RWPE2 (cell line): ENCODE results near the gene ENTPD2.

Experiments
- ATAC-seq: fragments of 200-7000 bp; cut with Tn5 transposase; 3 replicates; pipeline ENCODE4 v1.9.1; 2021; ENCODE audit warnings: low read depth
- DNase-seq: peaks from one replicate; pipeline ENCODE4 v3.0.0-alpha.2; 2020; ENCODE audit warnings: low spot score
- H3K27ac ChIP-seq: fragments of 450-650 bp; 2 replicates; pipeline ENCODE4 v1.5.1; 2017; ENCODE audit warnings: mild to moderate bottlenecking; ENCODE audit not compliant: poor library complexity, severe bottlenecking
- H3K27me3 ChIP-seq: fragments of 250-450 bp; sonication (Bioruptor Pico); 2 replicates; pipeline ENCODE4 v1.5.1; 2021; ENCODE audit warnings: mild to moderate bottlenecking, moderate library complexity; ENCODE audit not compliant: insufficient read depth, poor library complexity, severe bottlenecking
- H3K36me3 ChIP-seq: fragments of 250-450 bp; sonication (Bioruptor Pico); 2 replicates; pipeline ENCODE4 v1.5.1; 2020; ENCODE audit warnings: low read depth, mild to moderate bottlenecking, moderate library complexity
- H3K4me1 ChIP-seq: fragments of 250-450 bp; sonication (Bioruptor Pico); 2 replicates; pipeline ENCODE4 v1.5.1; 2021; ENCODE audit warnings: mild to moderate bottlenecking, moderate library complexity; ENCODE audit not compliant: insufficient read depth, poor library complexity, severe bottlenecking
- H3K4me3 ChIP-seq: fragments of 250-450 bp; sonication (Bioruptor Pico); 2 replicates; pipeline ENCODE4 v1.5.1; 2021; ENCODE audit warnings: mild to moderate bottlenecking, moderate library complexity; ENCODE audit not compliant: severe bottlenecking
- H3K9me3 ChIP-seq: fragments of 250-450 bp; sonication (Bioruptor Pico); 2 replicates; pipeline ENCODE4 v1.5.1; 2021; ENCODE audit warnings: mild to moderate bottlenecking, moderate library complexity; ENCODE audit not compliant: severe bottlenecking
- CTCF ChIP-seq: fragments of 450-650 bp; IDR thresholded peaks from one replicate; pipeline ENCODE4 v1.5.1; 2017; ENCODE audit warnings: mild to moderate bottlenecking, moderate library complexity; ENCODE audit not compliant: poor library complexity, severe bottlenecking

Gene ENTPD2

DNA sequence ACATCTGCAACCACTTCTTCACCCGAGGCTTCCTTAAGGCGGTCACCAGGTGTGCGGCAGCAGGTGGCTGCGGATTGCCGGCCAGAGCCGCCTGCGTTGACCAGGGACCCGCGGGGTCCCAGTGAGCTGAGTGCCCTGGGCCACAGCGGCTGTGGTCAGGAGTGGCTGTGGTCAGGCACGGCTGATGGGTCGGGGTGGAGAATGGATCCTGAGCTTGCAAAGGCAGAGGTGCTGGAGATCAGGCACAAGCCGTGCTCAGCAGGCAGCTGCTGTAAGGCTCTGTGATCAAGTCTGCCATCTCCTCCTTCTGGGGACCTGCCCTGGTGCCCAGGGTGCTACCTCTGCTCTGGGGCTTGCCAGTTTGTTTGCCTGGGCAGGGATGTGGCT, 25.5 kb upstream of the ENTPD2 start:
- no peak for DNase-seq
- ATAC-seq, result no peak
- no peaks in the 10 kb centered on the region for H3K27me3 ChIP-seq
- peaks cover 15% of the 10 kb centered on the region for H3K4me1 ChIP-seq
- H3K36me3 ChIP-seq, result peaks cover 12% of the 10 kb centered on the region; the same call in 1 of the 2 replicates
- H3K4me3 ChIP-seq, result no peak overlapping the region
- no peak overlapping the region for H3K27ac ChIP-seq
- H3K9me3 ChIP-seq, result no peaks in the 10 kb centered on the region
- no peak for TF ChIP-seq CTCF

- no peak for DNase-seq
- Histone ChIP-seq H3K9me3 (no peaks in the 10 kb centered on the region), H3K4me3 (peak overlapping the region; percentile 61)
Observed at GRCh38 chr9:137078701-137079400, 25.0 kb upstream of the ENTPD2 start.

DNA sequence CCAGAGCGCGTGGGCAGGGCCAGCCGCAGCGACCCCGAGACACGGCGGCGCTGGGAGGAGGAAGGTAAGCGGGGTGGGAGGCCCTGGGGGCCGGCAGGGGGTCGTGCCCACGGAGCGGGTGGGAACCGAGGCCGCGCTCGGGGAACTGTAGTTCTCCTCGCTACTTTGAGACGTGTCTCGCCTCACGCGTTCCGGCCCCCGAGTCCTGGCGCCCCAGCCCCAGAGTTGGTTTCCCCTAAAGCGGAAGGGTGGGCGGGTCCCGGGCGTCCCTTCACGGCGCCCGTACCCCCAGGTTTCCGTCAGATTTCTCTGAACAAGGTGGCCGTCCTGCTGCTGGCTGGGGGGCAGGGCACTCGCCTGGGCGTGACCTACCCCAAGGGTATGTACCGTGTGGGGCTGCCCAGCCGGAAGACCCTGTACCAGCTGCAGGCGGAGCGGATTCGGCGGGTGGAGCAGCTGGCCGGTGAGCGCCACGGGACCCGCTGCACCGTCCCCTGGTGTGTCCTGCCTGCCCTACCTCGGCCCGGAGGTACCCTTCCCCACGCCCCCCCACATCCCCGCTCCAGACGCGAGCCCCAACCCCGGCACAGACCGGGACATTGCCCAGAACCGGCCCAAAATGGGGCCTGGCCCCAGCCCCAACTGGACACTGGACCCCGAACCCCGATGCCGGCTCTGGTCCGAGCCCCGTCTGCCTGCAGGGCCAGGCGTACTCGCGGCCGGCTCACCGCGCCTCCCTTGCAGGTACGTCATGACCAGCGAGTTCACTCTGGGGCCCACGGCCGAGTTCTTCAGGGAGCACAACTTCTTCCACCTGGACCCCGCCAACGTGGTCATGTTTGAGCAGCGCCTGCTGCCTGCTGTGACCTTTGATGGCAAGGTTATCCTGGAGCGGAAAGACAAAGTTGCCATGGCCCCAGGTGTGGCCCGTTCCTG, 24.2 kb upstream of the ENTPD2 start:
- H3K4me1 ChIP-seq, result peaks cover under 1% of the 10 kb centered on the region
- H3K9me3 ChIP-seq, result no peaks in the 10 kb centered on the region
- peak overlapping the region; percentile 39 for H3K27ac ChIP-seq
- ATAC-seq, result peak; percentile 22; the same call in 2 of the 3 replicates
- peak; percentile 65 for DNase-seq
- no peaks in the 10 kb centered on the region for H3K27me3 ChIP-seq
- H3K4me3 ChIP-seq, result peak overlapping the region; percentile 61
- TF ChIP-seq CTCF, result no peak
- peaks cover 12% of the 10 kb centered on the region; the same call in 1 of the 2 replicates for H3K36me3 ChIP-seq

More at GRCh38 chr9:137078701-137079400, 25.0 kb upstream of the ENTPD2 start:
- no peak for ATAC-seq
- no peaks in the 10 kb centered on the region for H3K27me3 ChIP-seq
- peaks cover 9% of the 10 kb centered on the region for H3K4me1 ChIP-seq
- TF ChIP-seq CTCF, result no peak
- peaks cover 12% of the 10 kb centered on the region; the same call in 1 of the 2 replicates for H3K36me3 ChIP-seq
- no peak overlapping the region for H3K27ac ChIP-seq

DNA sequence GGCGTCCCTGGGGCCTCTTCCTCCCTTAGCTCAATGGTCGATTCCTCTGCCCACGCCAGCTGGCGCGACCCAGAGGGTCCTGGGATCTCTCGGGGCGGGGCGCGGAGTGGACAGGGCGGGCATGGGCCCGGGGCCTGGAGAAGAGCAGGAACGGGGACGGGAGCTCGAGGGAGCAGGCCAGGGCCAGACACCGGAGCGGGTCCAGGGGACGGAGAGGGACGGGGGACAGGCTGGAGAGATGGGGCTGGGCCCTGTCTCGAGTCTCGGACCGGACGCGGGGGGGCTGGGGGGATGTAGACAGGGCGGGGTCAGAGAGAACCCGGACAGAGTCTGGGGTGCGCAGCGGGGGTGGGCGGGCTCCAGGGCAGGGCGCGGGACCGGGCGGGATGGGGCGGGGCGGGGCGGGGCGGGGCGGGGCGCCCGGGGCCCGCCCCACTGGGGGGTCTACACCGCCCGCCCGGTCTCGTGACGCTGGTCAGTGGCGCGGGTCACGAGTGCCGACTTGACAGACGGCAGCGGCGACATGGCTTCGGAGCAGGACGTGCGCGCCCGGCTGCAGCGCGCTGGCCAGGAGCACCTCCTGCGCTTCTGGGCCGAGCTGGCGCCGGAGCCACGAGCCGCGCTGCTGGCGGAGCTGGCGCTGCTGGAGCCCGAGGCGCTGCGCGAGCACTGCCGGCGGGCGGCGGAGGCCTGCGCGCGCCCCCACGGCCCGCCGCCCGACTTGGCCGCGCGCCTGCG, 23.3 kb upstream of the ENTPD2 start, which contains the start of gene UAP1L1:
UAP1L1 (plus strand) TSS at position 508 of the 738 bp plus-strand sequence; CDS start at position 524, 16 bp downstream.
- peak; percentile 63 for ATAC-seq
- no peaks in the 10 kb centered on the region for H3K9me3 ChIP-seq
- H3K27ac ChIP-seq, result peak within 1 kb of the TSS; percentile 39
- peak within 1 kb of the TSS; percentile 61 for H3K4me3 ChIP-seq
- H3K36me3 ChIP-seq, result peaks cover 12% of the 10 kb centered on the region; the same call in 1 of the 2 replicates
- no peak for TF ChIP-seq CTCF
- H3K27me3 ChIP-seq, result no peaks in the 10 kb centered on the region
- H3K4me1 ChIP-seq, result no peaks in the 10 kb centered on the region
- peak; percentile 75 for DNase-seq
